GM18505 (cell line): ENCODE data around the gene TVP23C.

Experiments used
- ATAC-seq: cut with Tn5 transposase; IDR thresholded peaks from one replicate; pipeline ENCODE4 v1.9.1; 2021; ENCODE audit not compliant: unreplicated experiment
- POLR2A ChIP-seq: IDR thresholded peaks from 4 replicates; pipeline ENCODE4 v1.6.1; 2011; ENCODE audit warnings: borderline replicate concordance; ENCODE audit not compliant: insufficient read depth, insufficient read length; ENCODE audit errors: extremely low read depth

The TVP23C gene

GRCh38 chr17:15483431-15483830 lies 79.9 kb downstream of the TVP23C start:
- ATAC-seq, result no peak
- TF ChIP-seq POLR2A, result no peak

GRCh38 chr17:15482476-15482875 lies 80.8 kb downstream of the TVP23C start:
- no peak for TF ChIP-seq POLR2A
- ATAC-seq, result no peak

GRCh38 chr17:15481481-15481880 lies 81.8 kb downstream of the TVP23C start:
- ATAC-seq, result no peak
- no peak for TF ChIP-seq POLR2A

GRCh38 chr17:15480204-15480603 lies 83.1 kb downstream of the TVP23C start:
- ATAC-seq, result no peak
- TF ChIP-seq POLR2A, result no peak

GRCh38 chr17:15479703-15480102 lies 83.6 kb downstream of the TVP23C start:
- no peak for TF ChIP-seq POLR2A
- no peak for ATAC-seq

GRCh38 chr17:15478845-15479244 lies 84.4 kb downstream of the TVP23C start:
- ATAC-seq, result no peak
- TF ChIP-seq POLR2A, result no peak

GRCh38 chr17:15475631-15476354 lies 87.5 kb downstream of the TVP23C start:
- TF ChIP-seq POLR2A, result no peak
- no peak for ATAC-seq

GRCh38 chr17:15472891-15473290 lies 90.4 kb downstream of the TVP23C start:
- no peak for ATAC-seq
- no peak for TF ChIP-seq POLR2A

GRCh38 chr17:15470536-15470935 lies 92.7 kb downstream of the TVP23C start:
- ATAC-seq, result no peak
- TF ChIP-seq POLR2A, result no peak

GRCh38 chr17:15469260-15469659 lies 94.0 kb downstream of the TVP23C start:
- ATAC-seq, result no peak
- no peak for TF ChIP-seq POLR2A

- ATAC-seq, result no peak
- TF ChIP-seq POLR2A, result no peak
Measured at GRCh38 chr17:15468126-15468525, 95.2 kb downstream of the TVP23C start.

- TF ChIP-seq POLR2A, result no peak
- no peak for ATAC-seq
Measured at GRCh38 chr17:15467592-15467991, 95.7 kb downstream of the TVP23C start, which contains the start of gene CDRT4. TSS of gene CDRT4 (minus strand) at chr17:15467621. CDS start at chr17:15440238, 27,383 bp downstream.

GRCh38 chr17:15466131-15466530 lies 97.2 kb downstream of the TVP23C start:
- ATAC-seq, result no peak
- TF ChIP-seq POLR2A, result no peak

GRCh38 chr17:15465045-15465701 lies 98.1 kb downstream of the TVP23C start:
- no peak for ATAC-seq
- no peak for TF ChIP-seq POLR2A
